ENCODE measurements around the gene P4HB. TPM values are rescaled to one million over a fixed set of nuclear protein-coding genes. Genes with fewer than 3 reads are reported as not detected.
A peak's percentile ranks its signal among the peaks of the same experiment; 100 is the strongest.

P4HB gene
- polyA plus RNA-seq, 3 donors: 401 to 475 (median 404) TPM

DNA sequence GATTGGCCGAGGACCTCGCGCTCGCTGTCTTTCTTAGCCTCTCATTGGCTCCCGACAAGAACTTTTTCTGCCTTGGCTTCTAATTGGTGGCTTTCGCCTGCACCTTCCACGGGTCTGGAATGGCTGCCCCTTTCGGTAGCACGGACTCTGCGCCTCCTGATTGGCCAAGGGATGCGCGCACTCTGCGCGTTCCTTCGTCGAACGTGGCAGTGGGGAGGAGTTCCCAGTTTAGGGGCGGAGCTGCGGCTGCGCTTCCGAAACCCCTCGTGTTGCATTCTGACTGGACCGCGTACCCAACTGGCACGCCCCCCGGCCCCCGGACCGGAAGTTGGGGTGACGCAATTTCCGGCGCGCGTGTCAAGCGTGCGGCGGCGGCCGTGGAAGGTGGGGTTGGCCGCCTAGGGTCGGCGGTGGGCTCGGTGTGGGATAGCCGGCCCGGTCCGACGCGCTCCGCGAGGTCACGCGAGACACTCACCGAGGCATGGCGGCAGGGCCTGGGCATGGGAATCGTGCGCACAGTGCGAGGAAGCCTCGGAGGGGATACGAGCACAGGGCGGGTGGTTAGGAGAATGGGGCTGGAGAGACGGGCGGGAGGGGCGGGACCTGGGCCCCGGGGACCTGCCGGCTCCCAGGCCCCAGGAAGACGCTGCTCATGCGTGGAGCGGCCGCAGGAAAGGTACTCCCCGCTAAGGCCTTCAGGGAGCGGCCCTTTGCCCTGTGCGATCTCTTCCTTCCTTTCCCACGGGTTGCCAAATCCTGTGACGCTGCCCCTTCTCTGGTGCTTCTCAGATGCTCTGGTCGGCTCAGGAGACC is 627 bp upstream of the P4HB start:
- peak; percentile 99 to 100 (median 100) for DNase-seq (ENCODE audit: extremely low read depth in 1 of 11, low read depth in 9 of 11, low spot score in 4 of 11)

DNA sequence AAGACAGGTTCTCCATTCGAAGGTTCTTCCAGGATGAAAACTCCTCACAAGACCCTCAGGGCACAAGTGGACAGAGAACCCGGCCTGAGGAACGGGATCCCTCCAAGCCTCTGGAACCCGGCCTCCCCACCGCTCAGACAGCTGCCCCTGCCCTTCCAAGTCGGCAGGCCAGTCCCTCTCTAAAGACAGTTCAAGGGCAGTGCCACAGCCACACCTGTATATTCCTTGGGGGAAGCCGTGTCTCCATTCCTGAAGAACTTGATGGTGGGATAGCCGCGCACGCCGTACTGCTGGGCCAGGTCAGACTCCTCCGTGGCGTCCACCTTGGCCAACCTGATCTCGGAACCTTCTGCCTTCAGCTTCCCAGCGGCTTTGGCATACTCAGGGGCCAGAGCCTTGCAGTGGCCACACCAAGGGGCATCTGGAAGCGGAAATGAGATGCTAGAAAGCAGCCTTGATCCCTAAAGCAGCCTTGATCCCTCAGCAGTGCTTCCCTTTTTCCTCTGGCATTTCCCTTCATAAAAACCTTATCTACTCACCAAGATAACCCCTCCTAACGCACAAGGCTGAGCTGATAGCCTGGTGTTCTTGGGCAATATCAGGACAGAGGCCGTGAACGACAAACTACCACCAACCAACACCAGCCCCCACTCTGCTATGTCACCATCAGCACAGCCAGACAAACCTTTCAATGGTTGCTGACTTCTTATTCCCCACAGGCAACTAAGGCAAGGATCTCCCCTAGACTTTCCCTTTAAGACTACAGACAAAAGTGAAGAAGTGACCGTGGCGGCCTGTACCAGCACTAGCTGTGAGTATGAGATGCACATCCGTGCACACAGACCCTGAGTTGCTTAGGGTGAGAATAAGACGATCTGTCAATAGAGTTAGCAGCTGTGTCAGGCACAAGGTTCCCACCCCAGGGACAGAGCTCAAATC is 1.1 kb downstream of the P4HB start:
- DNase-seq (ENCODE audit: extremely low read depth in 1 of 11, low read depth in 9 of 11, low spot score in 4 of 11): no peak

DNA sequence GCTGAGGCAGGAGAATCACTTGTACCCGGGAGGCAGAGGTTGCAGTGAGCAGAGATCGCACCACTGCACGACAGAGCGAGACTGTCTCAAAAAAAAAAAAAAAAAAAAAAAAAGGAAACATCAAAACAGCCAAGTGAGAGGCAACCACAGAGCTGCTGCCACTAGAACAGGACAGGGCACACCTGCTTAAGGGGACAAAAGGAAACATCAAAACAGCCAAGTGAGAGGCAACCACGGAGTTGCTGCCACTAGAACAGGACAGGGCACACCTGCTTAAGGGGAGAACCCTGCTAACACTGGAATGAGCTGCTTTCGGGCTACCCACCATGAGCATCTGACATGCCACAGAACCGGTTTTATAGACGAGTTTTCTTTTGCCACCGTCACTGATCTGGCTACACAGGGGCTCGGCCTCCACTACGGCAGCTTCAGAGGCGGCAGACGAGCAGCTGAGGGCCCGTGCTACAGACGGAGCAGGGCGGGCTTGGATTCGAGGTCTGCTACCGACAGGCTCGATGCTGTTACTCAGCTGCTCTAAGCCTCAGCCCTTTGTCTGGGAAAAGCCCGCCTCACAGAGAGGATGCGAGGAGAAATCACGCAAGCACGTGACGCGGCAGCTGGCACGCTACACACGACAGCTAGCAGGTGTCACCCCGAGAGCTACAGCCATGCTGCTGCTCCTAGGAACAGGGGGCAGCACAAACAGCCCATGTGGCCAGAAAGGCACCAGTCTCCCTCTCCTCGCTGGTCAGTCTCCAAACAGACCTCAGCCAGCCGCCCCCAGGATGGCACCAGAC is 2.0 kb downstream of the P4HB start:
- no peak for DNase-seq (ENCODE audit: extremely low read depth in 1 of 11, low read depth in 9 of 11, low spot score in 4 of 11)

DNA sequence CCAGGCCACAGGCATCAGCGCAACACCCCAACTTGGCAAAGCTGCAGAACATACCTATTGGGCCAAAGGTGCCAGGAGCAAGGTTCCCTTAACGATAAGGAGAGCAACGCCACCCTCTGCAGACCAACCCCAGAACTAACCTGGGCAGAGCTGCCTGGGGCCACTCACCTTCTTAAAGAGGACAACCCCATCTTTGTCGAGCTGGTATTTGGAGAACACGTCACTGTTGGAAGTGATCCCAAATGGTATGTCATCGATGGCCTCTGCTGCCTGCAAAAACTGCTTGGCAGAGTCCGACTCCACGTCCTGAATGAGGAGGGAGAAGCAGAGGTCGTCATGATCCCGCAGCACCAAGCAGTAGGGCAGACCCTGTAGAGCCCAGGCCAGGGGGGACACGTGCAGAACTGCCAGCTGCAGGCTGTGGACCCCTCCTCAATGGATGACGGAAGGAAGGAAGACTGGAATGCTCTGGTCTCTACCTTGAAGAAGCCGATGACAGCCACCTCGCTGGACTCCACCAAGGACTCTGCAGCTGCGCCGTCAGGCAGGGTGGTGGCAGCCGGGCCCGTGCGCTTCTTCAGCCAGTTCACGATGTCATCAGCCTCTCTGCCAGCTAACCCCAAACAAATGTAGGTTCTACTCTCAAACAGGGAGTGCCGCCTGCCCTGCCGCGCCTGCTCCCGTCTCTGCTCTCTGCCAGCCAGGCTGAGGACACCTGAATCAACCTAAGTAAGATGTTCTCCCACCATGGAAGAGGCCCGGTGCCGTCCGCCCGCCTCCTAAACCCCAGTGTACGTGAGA is 5.2 kb downstream of the P4HB start:
- DNase-seq (ENCODE audit: extremely low read depth in 1 of 11, low read depth in 9 of 11, low spot score in 4 of 11): no peak

DNA sequence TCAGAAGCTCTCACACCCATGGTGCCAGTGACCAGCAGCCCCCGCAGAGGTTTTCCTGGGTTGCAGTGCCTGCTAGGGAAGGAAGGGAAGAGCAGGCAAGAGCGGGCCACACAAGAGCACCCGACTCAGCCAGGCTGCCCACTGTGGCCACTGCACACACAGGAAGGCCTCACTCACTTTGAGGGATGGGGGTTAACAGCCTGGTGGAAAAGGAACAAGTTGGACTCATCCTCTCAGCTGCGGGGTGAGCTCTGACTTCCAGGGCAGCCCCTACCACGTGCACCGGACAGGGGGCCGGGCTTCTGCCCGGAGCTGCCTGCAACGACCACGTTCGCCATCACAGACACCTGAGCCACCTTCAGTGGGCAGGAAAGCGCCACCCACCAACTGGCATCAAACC is 8.1 kb downstream of the P4HB start:
- no peak for DNase-seq (ENCODE audit: extremely low read depth in 1 of 11, low read depth in 9 of 11, low spot score in 4 of 11)

DNA sequence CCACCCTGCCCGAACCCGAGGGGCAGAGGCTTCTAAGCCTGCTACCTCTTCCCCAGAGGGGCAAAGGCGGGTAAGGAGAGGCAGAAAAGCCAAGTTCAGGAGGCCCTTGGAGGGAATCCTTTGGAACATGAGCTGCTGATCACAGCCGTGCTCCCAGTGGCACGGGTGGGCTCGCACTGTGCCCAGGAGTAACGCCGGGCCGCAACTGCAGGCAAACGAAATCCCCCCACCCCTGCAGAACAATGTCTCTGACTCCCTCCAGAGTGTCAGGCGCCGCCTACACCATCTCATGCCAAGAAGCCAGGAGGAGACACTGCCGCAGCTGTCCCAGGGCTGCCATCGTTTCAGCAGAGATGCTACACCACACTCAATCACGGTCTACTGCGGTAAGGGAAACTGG is 8.9 kb downstream of the P4HB start:
- DNase-seq (ENCODE audit: extremely low read depth in 1 of 11, low read depth in 9 of 11, low spot score in 4 of 11): no peak

DNA sequence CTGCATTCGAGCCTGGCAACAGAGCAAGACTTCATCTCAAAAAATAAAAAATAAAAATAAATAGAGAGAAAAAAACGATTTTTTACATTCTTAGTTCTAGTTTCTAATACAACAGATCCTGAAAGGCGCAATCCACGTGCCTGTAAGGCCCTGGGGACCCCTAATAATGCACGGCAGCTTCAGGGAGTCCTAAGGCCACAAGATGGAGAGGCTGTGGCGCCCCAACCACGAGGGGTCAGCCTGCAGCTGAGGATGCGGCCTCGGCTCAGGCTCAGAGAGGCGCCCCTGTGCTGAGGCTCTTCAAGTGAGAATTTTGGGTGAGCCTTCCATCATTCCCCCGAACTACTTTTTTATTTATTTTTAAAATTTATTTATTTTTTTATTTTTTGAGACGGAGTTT is 10.9 kb downstream of the P4HB start:
- DNase-seq (ENCODE audit: extremely low read depth in 1 of 11, low read depth in 9 of 11, low spot score in 4 of 11): no peak

DNA sequence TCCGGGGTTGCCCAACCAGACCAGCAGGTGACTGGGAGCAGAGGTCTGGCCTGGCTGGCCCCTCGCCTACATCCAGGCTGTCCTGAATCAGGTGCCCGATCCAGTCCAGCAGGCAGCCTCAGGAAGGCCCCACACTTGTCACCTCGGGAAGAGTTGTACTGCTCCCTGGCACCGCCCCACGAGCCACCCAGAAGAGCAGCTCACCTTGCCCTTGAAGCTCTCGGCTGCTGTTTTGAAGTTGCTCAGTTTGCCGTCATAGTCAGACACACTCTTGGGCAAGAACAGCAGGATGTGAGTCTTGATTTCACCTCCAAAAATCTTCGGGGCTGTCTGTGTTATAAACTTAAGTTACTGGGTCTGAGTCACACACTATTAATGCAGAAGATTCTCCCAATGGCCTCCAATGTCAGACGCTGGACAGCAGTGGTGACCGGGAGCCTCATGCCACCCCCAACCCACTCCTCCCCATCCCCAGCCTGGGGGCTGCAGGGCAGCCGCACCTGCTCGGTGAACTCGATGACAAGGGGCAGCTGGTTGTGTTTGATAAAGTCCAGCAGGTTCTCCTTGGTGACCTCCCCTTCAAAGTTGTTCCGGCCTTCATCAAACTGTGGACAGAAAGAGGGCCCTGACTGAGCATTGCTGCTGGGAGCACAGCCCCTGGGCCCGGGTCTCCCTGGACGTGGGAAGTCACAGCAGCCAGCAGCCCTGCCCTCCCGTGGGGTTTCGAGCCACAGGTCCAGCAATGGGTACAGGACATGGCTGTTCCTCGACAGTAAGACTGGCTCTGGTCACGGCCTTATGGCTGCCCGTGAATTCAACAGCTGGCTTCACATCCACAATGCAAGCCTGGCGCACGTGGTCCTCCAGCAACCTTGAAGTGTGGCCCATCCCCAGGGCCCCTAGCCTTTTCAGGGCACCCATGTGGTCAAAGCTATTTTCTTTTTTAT is 13.3 kb downstream of the P4HB start:
- DNase-seq (ENCODE audit: extremely low read depth in 1 of 11, low read depth in 9 of 11, low spot score in 4 of 11): no peak

DNA sequence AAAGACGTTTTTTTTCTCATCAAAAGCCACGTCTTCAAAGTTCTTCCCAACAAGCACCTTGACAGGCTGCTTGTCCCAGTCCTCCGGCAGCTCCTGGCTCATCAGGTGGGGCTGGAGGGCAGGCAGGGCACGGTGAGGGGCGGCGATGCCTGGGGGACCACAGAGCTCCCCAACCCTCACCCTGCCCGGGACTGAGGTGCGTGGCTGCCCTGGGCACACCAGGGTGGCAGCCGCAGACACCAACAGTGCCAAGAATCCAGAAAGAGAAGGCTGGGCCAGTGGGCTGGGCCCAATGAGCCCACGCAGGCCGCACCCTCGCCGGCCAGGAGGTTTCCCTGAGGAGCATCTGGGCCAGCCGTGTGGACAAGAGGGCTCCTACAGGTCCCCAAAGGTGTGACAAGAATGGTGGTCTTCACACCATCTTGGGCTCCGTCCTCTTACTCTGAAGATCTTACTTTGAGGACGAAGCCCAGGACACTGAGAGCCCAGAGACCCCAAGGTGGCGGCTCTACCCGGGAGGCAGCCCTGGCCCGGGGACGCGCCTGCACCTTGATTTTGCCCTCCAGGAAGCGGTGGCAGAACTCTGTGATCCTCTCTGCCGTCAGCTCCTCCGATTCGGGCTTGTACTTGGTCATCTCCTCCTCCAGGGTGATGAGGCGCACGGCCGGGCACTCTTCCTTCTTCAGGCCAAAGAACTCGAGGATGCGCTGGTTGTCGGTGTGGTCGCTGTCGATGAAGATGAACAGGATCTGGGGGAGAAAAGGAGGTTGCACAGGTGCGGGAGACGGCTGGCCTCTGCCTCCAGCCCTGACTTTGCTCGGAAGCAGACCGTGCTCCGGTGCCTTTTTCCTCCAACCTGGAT is 14.2 kb downstream of the P4HB start:
- DNase-seq (ENCODE audit: extremely low read depth in 1 of 11, low read depth in 9 of 11, low spot score in 4 of 11): no peak

DNA sequence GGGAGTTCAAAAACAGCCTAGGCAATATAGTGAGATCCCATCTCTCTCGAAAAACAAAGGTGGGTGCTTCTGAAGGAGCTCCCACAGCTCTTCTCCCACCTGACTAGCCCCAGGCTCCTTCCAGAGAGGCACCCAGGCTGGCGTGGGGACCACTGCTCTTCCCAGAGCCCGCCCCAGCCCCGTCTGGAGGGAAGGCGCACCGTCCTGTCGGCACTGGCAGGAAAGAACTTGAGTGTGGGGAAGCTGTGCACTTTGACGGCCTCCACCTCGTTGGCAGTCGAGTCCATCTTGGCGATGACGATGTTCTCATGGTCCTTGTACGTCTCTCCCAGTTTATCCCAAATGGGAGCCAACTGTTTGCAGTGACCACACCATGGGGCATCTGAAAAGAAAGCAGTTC is 15.0 kb downstream of the P4HB start:
- DNase-seq (ENCODE audit: extremely low read depth in 1 of 11, low read depth in 9 of 11, low spot score in 4 of 11): no peak

DNA sequence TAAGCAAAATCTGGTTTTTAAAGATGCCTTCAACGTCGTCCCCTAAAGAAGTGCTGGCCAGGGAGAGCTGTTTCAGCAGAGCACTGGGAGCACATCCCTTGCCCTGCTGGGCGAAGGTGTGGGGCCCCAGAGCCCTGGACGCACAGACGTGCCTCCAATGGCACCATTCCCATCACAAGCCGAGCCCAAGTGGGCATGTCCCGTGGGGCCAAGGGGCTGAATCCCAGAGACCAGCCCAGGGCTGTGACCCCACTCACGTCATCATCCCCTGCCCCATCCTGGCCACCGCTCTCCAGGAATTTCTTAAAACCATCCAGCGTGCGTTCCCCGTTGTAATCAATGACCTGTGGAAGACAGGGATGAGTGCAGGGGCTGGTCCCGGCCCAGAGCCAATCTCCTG is 15.4 kb downstream of the P4HB start:
- DNase-seq (ENCODE audit: extremely low read depth in 1 of 11, low read depth in 9 of 11, low spot score in 4 of 11): no peak

DNA sequence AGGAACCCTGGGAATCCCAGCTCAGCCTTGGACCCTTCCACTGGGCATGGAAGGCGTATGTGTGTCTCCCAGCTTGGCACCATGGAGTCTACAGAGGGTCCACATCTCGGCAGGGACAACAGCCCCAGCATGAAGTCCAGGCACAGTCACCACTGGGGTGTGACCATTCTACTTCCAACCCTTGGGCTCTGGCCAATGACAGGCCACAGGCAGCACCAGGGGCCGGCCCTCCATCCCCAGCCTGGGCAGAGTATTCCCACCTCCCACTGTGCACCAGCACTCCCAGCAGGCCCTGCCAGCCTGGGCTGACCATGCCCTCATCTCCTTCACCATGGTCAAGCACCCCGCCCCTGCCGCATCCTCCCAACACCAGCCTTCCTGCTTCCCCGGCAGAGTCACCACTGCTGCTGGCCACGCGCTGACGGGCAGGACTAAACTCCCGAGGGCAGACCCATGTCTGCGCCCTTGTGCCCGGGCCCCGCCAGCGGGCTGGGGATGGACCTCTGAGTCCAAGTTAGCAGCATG is 15.9 kb downstream of the P4HB start:
- DNase-seq (ENCODE audit: extremely low read depth in 1 of 11, low read depth in 9 of 11, low spot score in 4 of 11): no peak

DNA sequence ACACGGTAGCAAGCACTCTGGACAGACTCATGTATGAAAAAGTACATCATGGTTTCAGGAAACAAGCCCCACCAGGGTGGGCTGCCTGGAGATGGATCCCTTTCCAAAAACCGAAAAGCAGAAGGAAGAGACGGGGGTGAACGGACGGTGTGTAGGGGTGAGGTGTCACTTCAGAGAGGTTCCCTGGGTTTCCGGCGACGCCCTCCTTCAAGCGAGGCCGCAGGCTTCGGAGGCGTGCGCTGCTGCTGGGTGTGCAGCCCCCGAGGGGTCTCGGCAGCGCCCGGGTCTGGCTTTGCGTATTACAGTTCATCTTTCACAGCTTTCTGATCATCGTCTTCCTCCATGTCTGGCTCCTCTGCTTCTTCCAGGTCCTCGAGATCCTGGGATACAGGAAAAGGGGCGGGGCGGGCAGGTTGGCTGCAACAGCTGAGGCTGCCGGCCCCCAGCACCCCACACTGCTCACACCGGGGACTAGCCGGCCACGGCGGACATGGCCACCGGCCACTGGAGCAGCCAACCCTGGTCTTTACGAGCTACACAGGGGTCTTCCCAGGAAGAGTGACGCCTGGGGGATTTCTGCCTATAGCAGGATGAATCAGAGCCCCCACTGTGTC is 16.5 kb downstream of the P4HB start:
- no peak for DNase-seq (ENCODE audit: extremely low read depth in 1 of 11, low read depth in 9 of 11, low spot score in 4 of 11)

DNA sequence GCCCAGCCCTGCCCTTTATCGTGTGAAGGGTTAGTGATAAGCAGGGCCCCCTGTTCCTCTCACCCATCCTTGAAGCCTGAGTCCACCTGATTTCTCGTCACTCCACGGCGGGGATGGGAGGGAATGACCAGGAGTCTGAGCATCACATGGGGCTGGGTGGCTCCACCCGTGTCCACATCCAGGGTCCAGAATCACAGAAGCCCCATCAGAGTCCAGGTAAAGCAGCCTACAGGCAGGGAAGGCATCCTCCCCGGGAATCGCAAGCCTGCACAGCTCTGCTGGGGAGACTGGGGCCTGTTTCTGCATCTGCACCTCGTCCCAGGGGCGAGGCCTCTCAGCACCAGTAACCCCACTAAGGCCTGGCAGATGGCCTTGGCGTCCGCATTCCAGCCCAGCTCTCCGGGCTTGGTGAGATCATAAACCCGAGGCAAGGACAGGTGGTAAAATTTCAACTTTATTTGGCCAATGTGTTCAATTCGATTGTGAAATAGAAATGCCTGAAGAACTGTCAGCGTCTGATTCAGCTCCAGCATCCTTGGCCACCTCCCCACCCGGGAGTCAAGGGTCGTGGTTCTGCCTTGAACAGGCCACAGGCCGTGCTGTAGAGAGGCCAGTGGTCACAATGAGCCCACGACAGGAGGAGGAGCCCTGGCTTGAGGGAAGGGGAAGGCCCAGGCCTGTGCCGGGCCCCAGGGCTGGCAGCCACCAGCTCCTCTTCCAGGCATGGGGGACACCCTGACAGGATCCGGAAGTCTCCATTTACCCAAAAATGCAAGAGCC is 17.4 kb downstream of the P4HB start:
- no peak for DNase-seq (ENCODE audit: extremely low read depth in 1 of 11, low read depth in 9 of 11, low spot score in 4 of 11)

DNA sequence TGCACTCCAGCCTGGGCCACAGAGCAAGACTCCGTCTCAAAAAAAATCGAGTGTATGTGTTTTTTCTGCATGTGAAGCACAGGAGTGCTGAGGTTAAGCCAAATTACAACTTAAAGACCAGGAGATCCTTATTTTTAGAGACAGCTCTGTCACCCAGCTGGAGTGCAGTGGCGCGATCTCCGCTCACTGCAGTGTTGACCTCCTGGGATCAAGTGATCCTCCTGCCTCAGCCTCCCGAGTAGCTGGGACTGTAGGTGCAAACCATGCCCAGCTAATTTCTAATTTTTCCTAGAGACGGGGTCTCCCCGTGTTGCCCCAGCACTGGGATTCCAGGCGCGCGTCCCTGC is 18.0 kb downstream of the P4HB start:
- no peak for DNase-seq (ENCODE audit: extremely low read depth in 1 of 11, low read depth in 9 of 11, low spot score in 4 of 11)
